ENCODE data around the gene PER2. TPM values are rescaled to one million over a fixed set of nuclear protein-coding genes. Genes with fewer than 3 reads are reported as not detected.

Gene PER2
- total and polyA plus RNA-seq, 2 donors from 2014 or later = 1.8 to 28.4 TPM

DNA sequence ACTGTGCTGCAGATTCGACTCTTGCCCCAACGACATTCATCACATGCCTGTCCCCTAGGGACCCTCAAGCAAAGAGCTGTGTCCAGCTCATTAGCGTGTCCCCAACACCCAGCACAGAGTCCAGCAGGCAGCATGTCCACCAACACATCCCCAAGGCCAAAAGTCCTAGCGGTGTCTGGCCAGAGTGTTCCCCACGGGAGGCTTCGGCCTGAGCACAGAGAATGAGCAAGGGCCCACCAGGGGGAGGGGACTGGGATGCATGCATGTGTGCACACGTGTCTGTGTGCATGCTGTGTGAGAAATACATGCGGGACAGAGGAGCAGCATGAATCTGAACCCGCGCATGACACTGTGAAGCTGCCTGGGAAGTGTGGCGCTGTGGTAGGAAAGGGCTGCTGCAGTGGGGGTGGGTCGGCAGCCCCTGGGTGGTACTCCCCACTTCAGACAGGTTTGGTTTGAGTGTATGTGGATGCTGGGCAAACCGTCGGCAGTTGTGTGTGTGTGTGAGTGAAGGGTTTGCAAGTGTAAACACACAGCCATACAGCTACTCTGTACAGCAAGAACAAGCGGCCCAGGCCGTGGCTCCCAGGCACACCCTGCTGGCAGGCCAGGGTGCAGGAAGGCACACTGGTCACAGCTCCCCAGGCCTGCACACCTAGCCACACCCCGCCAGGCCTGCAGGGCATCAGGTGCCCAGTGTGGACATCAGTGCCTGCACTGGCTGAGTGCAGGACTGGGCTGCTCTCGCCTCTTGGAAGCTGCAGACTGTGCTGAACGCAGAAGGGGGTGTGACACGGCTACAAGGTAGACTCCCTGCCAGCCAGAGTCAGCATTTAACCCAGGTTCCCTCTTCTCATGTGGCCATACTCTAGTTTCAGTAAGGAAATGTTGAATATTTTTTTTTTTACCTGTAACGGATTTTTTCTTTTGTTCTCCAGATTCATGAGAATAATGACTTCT, 29.1 kb downstream of the PER2 start:
- FAIRE-seq = no peak

GRCh38 chr2:238257786-238258700, 30.4 kb downstream of the PER2 start:
- no peak overlapping the region for H3K9ac ChIP-seq (ENCODE audit: low read length in 3 of 3)
- FAIRE-seq (no peak), DNase-seq (peak in 1 of 5 donors; percentile 53)
- H3K4me3 ChIP-seq (ENCODE audit: low read length in 3 of 3) = no peak overlapping the region
- peaks cover 2 to 67% (median 35%) of the 10 kb centered on the region in 3 donors for H3K36me3 ChIP-seq (ENCODE audit: control insufficient read depth in 2 of 3, insufficient read depth in 3 of 3, low read length in 3 of 3)
- TF ChIP-seq, protein P1, sequence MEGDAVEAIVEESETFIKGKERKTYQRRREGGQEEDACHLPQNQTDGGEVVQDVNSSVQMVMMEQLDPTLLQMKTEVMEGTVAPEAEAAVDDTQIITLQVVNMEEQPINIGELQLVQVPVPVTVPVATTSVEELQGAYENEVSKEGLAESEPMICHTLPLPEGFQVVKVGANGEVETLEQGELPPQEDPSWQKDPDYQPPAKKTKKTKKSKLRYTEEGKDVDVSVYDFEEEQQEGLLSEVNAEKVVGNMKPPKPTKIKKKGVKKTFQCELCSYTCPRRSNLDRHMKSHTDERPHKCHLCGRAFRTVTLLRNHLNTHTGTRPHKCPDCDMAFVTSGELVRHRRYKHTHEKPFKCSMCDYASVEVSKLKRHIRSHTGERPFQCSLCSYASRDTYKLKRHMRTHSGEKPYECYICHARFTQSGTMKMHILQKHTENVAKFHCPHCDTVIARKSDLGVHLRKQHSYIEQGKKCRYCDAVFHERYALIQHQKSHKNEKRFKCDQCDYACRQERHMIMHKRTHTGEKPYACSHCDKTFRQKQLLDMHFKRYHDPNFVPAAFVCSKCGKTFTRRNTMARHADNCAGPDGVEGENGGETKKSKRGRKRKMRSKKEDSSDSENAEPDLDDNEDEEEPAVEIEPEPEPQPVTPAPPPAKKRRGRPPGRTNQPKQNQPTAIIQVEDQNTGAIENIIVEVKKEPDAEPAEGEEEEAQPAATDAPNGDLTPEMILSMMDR (IDR thresholded peaks at IDR 0.05; ENCODE audit: borderline replicate concordance, extremely low read depth, insufficient read depth) = no peak
- H3K27me3 ChIP-seq (ENCODE audit: control insufficient read depth, insufficient read depth, low read length) = no peaks in the 10 kb centered on the region
- no peak overlapping the region for H3K27ac ChIP-seq (ENCODE audit: low read depth in 2 of 2, low read length in 2 of 2)
- H3K4me1 ChIP-seq (ENCODE audit: control insufficient read depth in 2 of 3, insufficient read depth in 2 of 3, low read depth in 1 of 3, low read length in 3 of 3) = peaks cover 0 to 21% (median 20%) of the 10 kb centered on the region in 3 donors
- H3K9me3 ChIP-seq (ENCODE audit: control insufficient read depth in 2 of 3, insufficient read depth in 1 of 3, low read length in 3 of 3) = no peaks in the 10 kb centered on the region
- intact Hi-C loops (cut with DNase I) = no loop called here

More for the DNA sequence above, 29.1 kb downstream of the PER2 start:
- Histone ChIP-seq H3K4me3 (ENCODE audit: low read length in 3 of 3) (no peak overlapping the region), H3K4me1 (ENCODE audit: control insufficient read depth in 2 of 3, insufficient read depth in 2 of 3, low read depth in 1 of 3, low read length in 3 of 3) (peaks cover 0 to 29% (median 20%) of the 10 kb centered on the region in 3 donors), H3K9ac (ENCODE audit: low read length in 3 of 3) (no peak overlapping the region), H3K27ac (ENCODE audit: low read depth in 2 of 2, low read length in 2 of 2) (no peak overlapping the region), H3K27me3 (ENCODE audit: control insufficient read depth, insufficient read depth, low read length) (no peaks in the 10 kb centered on the region), H3K9me3 (ENCODE audit: control insufficient read depth in 2 of 3, insufficient read depth in 1 of 3, low read length in 3 of 3) (no peaks in the 10 kb centered on the region), H3K36me3 (ENCODE audit: control insufficient read depth in 2 of 3, insufficient read depth in 3 of 3, low read length in 3 of 3) (peaks cover 2 to 63% (median 28%) of the 10 kb centered on the region in 3 donors)
- TF ChIP-seq, protein P1 (IDR thresholded peaks at IDR 0.05; ENCODE audit: borderline replicate concordance, extremely low read depth, insufficient read depth) = no peak
- peak in 1 of 5 donors; percentile 65 for DNase-seq
- intact Hi-C loops (cut with DNase I) = loop anchor here (10.0 kb wide), 1 partner anchor 395 kb away; no protein-coding TSS in a partner anchor

DNA sequence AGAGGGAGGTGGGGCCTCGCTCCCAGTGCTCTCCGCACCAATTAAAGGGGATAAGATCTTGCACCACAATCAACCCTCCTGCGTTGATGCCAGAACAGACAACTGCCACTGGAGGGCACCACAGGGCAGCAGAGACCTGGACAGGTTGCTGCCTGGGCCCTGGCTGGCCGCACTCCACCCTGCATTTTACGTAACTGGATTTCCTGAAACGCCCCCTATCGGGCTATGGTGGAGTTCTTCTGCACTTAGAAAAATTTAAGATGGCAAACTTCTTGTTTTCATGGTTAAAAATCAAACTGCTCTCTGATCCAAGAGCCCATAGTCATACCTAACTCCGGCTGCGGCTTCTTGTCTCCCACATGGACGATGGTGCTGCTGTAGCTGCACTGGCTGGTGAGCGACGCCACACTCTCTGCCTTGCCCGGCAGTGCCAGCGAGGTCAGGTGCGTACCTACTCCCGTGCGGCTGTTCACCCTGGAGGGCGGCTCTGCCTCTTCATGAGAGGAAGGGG, 31.8 kb downstream of the PER2 start:
- H3K27ac ChIP-seq (ENCODE audit: low read depth in 2 of 2, low read length in 2 of 2) = no peak overlapping the region
- TF ChIP-seq, protein P1 (IDR thresholded peaks at IDR 0.05; ENCODE audit: borderline replicate concordance, extremely low read depth, insufficient read depth) = peak; percentile 74
- H3K27me3 ChIP-seq (ENCODE audit: control insufficient read depth, insufficient read depth, low read length) = no peaks in the 10 kb centered on the region
- H3K4me3 ChIP-seq (ENCODE audit: low read length in 3 of 3) = peak overlapping the region in 1 of 3 donors; percentile 3
- H3K36me3 ChIP-seq (ENCODE audit: control insufficient read depth in 2 of 3, insufficient read depth in 3 of 3, low read length in 3 of 3) = peaks cover 2 to 68% (median 34%) of the 10 kb centered on the region in 3 donors
- DNase-seq (peak; percentile 91 to 93 (median 92)), FAIRE-seq (peak; percentile 27)
- H3K4me1 ChIP-seq (ENCODE audit: control insufficient read depth in 2 of 3, insufficient read depth in 2 of 3, low read depth in 1 of 3, low read length in 3 of 3) = peaks cover 0 to 9% (median 8%) of the 10 kb centered on the region in 3 donors
- intact Hi-C loops (cut with DNase I) = no loop called here
- no peaks in the 10 kb centered on the region for H3K9me3 ChIP-seq (ENCODE audit: control insufficient read depth in 2 of 3, insufficient read depth in 1 of 3, low read length in 3 of 3)
- no peak overlapping the region for H3K9ac ChIP-seq (ENCODE audit: low read length in 3 of 3)
